MM.1S (cell line): Measurements from ENCODE around the gene SEPHS2.

Experiments used
- EZH2 ChIP-seq: fragments of 300-600 bp; sonication (generic); optimal IDR thresholded peaks from 2 replicates; pipeline ENCODE3; 2017; ENCODE audit warnings: low read depth, mild to moderate bottlenecking, antibody characterized with exemption, low read length, mixed read lengths
- TF ChIP-seq, protein P1 (sequence below): fragments of 300-600 bp; sonication (generic); IDR thresholded peaks from 2 replicates; pipeline ENCODE4 v1.5.1; 2016; ENCODE audit warnings: antibody characterized with exemption, low read length, mixed read lengths

DNA sequence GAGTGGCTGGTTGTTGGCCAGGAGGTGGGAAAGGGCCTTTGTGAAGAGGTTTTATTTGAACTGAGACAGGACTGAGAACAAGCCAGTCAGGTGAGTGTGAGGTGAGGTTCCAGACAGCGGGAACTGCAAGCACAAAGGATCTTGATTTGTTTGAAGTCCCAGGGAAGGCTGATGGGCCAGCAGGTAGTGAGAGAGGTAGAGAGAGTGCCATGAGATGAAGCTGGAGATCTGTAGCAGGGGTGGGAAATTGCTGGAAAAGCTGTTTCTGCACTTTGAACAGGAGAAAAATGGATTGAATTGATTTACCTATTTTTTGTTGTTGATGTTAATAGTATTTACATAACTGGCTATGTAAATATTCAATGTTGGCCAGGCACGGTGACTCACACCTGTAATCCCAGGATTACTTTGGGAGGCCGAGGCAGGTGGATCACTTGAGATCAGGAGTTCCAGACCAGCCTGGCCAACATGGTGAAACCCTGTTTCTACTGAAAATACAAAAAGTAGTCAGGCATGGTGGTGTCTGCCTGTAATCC is 8.1 kb downstream of the SEPHS2 start:
- TF ChIP-seq, protein P1, sequence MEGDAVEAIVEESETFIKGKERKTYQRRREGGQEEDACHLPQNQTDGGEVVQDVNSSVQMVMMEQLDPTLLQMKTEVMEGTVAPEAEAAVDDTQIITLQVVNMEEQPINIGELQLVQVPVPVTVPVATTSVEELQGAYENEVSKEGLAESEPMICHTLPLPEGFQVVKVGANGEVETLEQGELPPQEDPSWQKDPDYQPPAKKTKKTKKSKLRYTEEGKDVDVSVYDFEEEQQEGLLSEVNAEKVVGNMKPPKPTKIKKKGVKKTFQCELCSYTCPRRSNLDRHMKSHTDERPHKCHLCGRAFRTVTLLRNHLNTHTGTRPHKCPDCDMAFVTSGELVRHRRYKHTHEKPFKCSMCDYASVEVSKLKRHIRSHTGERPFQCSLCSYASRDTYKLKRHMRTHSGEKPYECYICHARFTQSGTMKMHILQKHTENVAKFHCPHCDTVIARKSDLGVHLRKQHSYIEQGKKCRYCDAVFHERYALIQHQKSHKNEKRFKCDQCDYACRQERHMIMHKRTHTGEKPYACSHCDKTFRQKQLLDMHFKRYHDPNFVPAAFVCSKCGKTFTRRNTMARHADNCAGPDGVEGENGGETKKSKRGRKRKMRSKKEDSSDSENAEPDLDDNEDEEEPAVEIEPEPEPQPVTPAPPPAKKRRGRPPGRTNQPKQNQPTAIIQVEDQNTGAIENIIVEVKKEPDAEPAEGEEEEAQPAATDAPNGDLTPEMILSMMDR: no peak
- TF ChIP-seq EZH2: no peak
